GM12878 (cell line): Measurements from ENCODE around the gene OR2H1. TPM values are rescaled to one million over a fixed set of nuclear protein-coding genes. Genes with fewer than 3 reads are reported as not detected.

Experiments used
- ATAC-seq: fragments of 200-7000 bp; cut with Tn5 transposase; 3 replicates; pipeline ENCODE4 v1.9.1; 2020; ENCODE audit warnings: mild to moderate bottlenecking, moderate library complexity
- BruUV-seq: library from RNA; stranded (reverse); fragments of 400-500 nt; replicated peaks from 2 replicates; lab custom pipeline; 2021; lab: Mats Ljungman, UMichigan
- CTCF ChIA-PET: fragments of 300-600 bp; sonication (Branson Sonifier 250); formaldehyde crosslinking; extraction: SDS; loops from one replicate; lab custom pipeline; 2021; ENCODE audit warnings: inconsistent platforms; lab: Yijun Ruan, JAX
- POLR2A ChIA-PET: fragments of 350-600 bp; formaldehyde crosslinking; extraction: SDS; loops from one replicate; lab custom pipeline; 2021; ENCODE audit warnings: inconsistent platforms; lab: Charles Lee
- RAD21 ChIA-PET: fragments of 300-600 bp; sonication (Branson Sonifier 250); formaldehyde crosslinking; loops from one replicate; lab custom pipeline; 2023; ENCODE audit warnings: antibody characterized with exemption; ENCODE audit not compliant: unreplicated experiment; lab: Charles Lee
- SMC1A ChIA-PET: fragments of 300-600 bp; sonication (Branson Sonifier 250); formaldehyde crosslinking; loops from one replicate; lab custom pipeline; 2023; ENCODE audit not compliant: unreplicated experiment, uncharacterized antibody; lab: Charles Lee
- DNase-seq: peaks from one replicate; pipeline ENCODE4 v3.0.0-alpha.2; 2011; ENCODE audit warnings: low read depth, low spot score
- FAIRE-seq: peaks from 3 replicates; lab custom pipeline; 2011; peaks lifted over from hg19 to GRCh38; lab: Jason Lieb, UNC
- H2AFZ ChIP-seq: 2 replicates; pipeline ENCODE4 v1.6.0; 2011; ENCODE audit warnings: low read depth, low read length, control low read depth; ENCODE audit not compliant: control insufficient read depth
- H3K27ac ChIP-seq: 2 replicates; pipeline ENCODE4 v1.5.1; 2011; ENCODE audit warnings: control low read depth; ENCODE audit not compliant: control insufficient read depth, insufficient read depth
- H3K27me3 ChIP-seq, 2 experiments: replicated peaks in 1 of 2; 2 replicates each; pipeline versions ENCODE4 v1.6.0 to v1.6.1; 2011; ENCODE audit warnings: low read length in 1 of 2; ENCODE audit not compliant: control insufficient read depth in 2 of 2, insufficient read depth in 2 of 2
- H3K36me3 ChIP-seq, 2 experiments: 2 replicates each; pipeline ENCODE4 v1.5.1; 2011; ENCODE audit warnings: low read length in 1 of 2; ENCODE audit not compliant: control insufficient read depth in 2 of 2, insufficient read depth in 2 of 2
- H3K4me1 ChIP-seq: 2 replicates; pipeline ENCODE4 v1.6.1; 2011; ENCODE audit warnings: mild to moderate bottlenecking, low read length, moderate library complexity, mixed read lengths; ENCODE audit not compliant: control insufficient read depth, insufficient read depth
- H3K4me2 ChIP-seq: 2 replicates; pipeline ENCODE4 v1.6.0; 2011; ENCODE audit warnings: control low read depth; ENCODE audit not compliant: control insufficient read depth, insufficient read depth
- H3K4me3 ChIP-seq: fragments of 200-600 bp; sonication (generic); 2 replicates; pipeline ENCODE4 v1.5.1; 2016
- H3K79me2 ChIP-seq: 2 replicates; pipeline ENCODE4 v1.6.0; 2011; ENCODE audit warnings: low read length; ENCODE audit not compliant: control insufficient read depth, insufficient read depth
- H3K9ac ChIP-seq: 2 replicates; pipeline ENCODE4 v1.8.0; 2011; ENCODE audit warnings: low read length, control low read depth, mixed read lengths; ENCODE audit not compliant: control insufficient read depth, insufficient read depth
- H3K9me3 ChIP-seq: replicated peaks from 3 replicates; pipeline ENCODE4 v1.5.1; 2011; ENCODE audit warnings: mild to moderate bottlenecking, low read length; ENCODE audit not compliant: control insufficient read depth, insufficient read depth
- H4K20me1 ChIP-seq: 2 replicates; pipeline ENCODE4 v1.6.0; 2011; ENCODE audit not compliant: control insufficient read depth, insufficient read depth
- ASH2L ChIP-seq: fragments of 300-600, 200-600 bp; sonication (generic); IDR thresholded peaks from 2 replicates; pipeline ENCODE4 v1.6.1; 2017; ENCODE audit warnings: low read depth, mild to moderate bottlenecking, borderline replicate concordance
- BMI1 ChIP-seq: fragments of 450-650 bp; IDR thresholded peaks from 2 replicates; pipeline ENCODE4 v1.6.1; 2016; ENCODE audit warnings: mild to moderate bottlenecking, moderate library complexity, borderline replicate concordance
- CHD4 ChIP-seq: fragments of 200-600 bp; sonication (generic); IDR thresholded peaks from 2 replicates; pipeline ENCODE4 v1.6.1; 2016; ENCODE audit warnings: mild to moderate bottlenecking
- IKZF2 ChIP-seq, 2 experiments: fragments of 450-650 bp; IDR thresholded peaks; 2 replicates each; pipeline ENCODE4 v1.6.1; 2017; ENCODE audit warnings: mild to moderate bottlenecking in 2 of 2, moderate library complexity in 2 of 2
- MTA2 ChIP-seq: fragments of 450-650 bp; IDR thresholded peaks from 2 replicates; pipeline ENCODE4 v1.6.1; 2016; ENCODE audit warnings: low read depth, mild to moderate bottlenecking, moderate library complexity
- NFYA ChIP-seq: IDR thresholded peaks from 2 replicates; pipeline ENCODE4 v1.6.1; 2011; ENCODE audit warnings: low read depth, mild to moderate bottlenecking, low read length, improper control_type of control experiment, borderline replicate concordance
- POLR2AphosphoS5 ChIP-seq: IDR thresholded peaks from 2 replicates; pipeline ENCODE4 v1.6.1; 2011; ENCODE audit warnings: mild to moderate bottlenecking, low read length, inconsistent platforms
- RCOR1 ChIP-seq: conservative IDR thresholded peaks from 2 replicates; pipeline ENCODE4 v1.6.1; 2012; ENCODE audit warnings: low read depth, low read length, improper control_type of control experiment
- SIN3A ChIP-seq: IDR thresholded peaks from 2 replicates; pipeline ENCODE4 v1.6.1; 2012; ENCODE audit warnings: low read depth, low read length, improper control_type of control experiment
- TARDBP ChIP-seq: IDR thresholded peaks from 2 replicates; pipeline ENCODE4 v1.6.1; 2016; ENCODE audit warnings: borderline replicate concordance
- ZNF24 ChIP-seq: fragments of 450-650 bp; IDR thresholded peaks from 2 replicates; pipeline ENCODE4 v1.6.1; 2017; ENCODE audit warnings: antibody characterized with exemption, mild to moderate bottlenecking
- WGBS: methylation state at CpG from one replicate; pipeline ENCODE4 v1.1.6; 2016; ENCODE audit warnings: low lambda C conversion rate; ENCODE audit not compliant: insufficient replicate concordance, insufficient coverage; ENCODE audit errors: missing lambda C conversion rate; 5-methylcytosine and 5-hydroxymethylcytosine counted together
- in situ Hi-C: fragments of 300-500 bp; cut with MboI; formaldehyde crosslinking; loops from 9 replicates; pipeline ENCODE4 v1.14.3; 2018; ENCODE audit warnings: mixed read lengths
- intact Hi-C: fragments of 100-400 bp; cut with micrococcal nuclease; formaldehyde crosslinking; loops from one replicate; pipeline ENCODE4 v1.14.2; 2022; ENCODE audit not compliant: unreplicated experiment
- polyA plus RNA-seq, 11 experiments: library from polyadenylated mRNA; depleted of rRNA in 4 of 11; unstranded in 6 of 11; stranded (reverse) in 5 of 11; fragments of >200 nt; fragmentation: Nextera tagmentation in 4 of 11; fragmentation: Illumina TruSeq in 1 of 11; extraction: Ambion mirVana in 4 of 11; extraction: Trizol in 1 of 11; gene quantifications; 1 replicate in 1 of 11; 2 replicates in 10 of 11; pipeline versions ENCODE4 v1.2.1 to v1.2.3, GENCODE V29; 2011 to 2016; ENCODE audit warnings: inconsistent platforms in 2 of 11, missing spikeins in 2 of 11, low read depth in 1 of 11
- total RNA-seq, 4 experiments: library from RNA; depleted of rRNA in 3 of 4; stranded (reverse); fragments of >200 nt in 3 of 4; fragmentation: Illumina TruSeq in 1 of 4; extraction: Trizol in 1 of 4; gene quantifications; 2 replicates each; pipeline versions ENCODE4 v1.2.1 to v1.2.3, GENCODE V29; 2013 to 2021
- TF ChIP-seq, protein P1 (sequence below): IDR thresholded peaks from 2 replicates; pipeline ENCODE4 v1.6.1; 2012; ENCODE audit warnings: low read length, inconsistent platforms
- TF ChIP-seq, protein P2 (sequence below): fragments of 450-650 bp; IDR thresholded peaks from 2 replicates; pipeline ENCODE4 v1.6.1; 2016; ENCODE audit warnings: mild to moderate bottlenecking

The OR2H1 gene
- total and polyA plus RNA-seq, 10 of the 15 experiments (the other 5 are each of a cell fraction or from before 2014, with no cell fraction given), result not detected

GRCh38 chr6:29465279-29465678 is 8.3 kb downstream of the OR2H1 start:
- Histone ChIP-seq H3K9me3 (no peaks in the 10 kb centered on the region), H3K4me3 (no peak overlapping the region), H3K79me2 (no peaks in the 10 kb centered on the region), H2AFZ (no peak overlapping the region), H3K9ac (no peak overlapping the region), H3K27me3 (no peaks in the 10 kb centered on the region), H3K4me2 (no peak overlapping the region), H3K4me1 (no peaks in the 10 kb centered on the region), H3K27ac (no peak overlapping the region), H3K36me3 (no peaks in the 10 kb centered on the region), H4K20me1 (no peaks in the 10 kb centered on the region)
- FAIRE-seq (no peak), DNase-seq (no peak), ATAC-seq (no peak)
- no TSS peak for BruUV-seq
- SMC1A ChIA-PET, result no interaction called here
- in situ Hi-C loops, result no loop called here
- RAD21 ChIA-PET, result no interaction called here
- intact Hi-C loops, result no loop called here
- TF ChIP-seq IKZF2 (IDR thresholded peaks at IDR 0.05), result no peak
- TF ChIP-seq, protein P1, sequence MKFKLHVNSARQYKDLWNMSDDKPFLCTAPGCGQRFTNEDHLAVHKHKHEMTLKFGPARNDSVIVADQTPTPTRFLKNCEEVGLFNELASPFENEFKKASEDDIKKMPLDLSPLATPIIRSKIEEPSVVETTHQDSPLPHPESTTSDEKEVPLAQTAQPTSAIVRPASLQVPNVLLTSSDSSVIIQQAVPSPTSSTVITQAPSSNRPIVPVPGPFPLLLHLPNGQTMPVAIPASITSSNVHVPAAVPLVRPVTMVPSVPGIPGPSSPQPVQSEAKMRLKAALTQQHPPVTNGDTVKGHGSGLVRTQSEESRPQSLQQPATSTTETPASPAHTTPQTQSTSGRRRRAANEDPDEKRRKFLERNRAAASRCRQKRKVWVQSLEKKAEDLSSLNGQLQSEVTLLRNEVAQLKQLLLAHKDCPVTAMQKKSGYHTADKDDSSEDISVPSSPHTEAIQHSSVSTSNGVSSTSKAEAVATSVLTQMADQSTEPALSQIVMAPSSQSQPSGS, result no peak
- no peak for TF ChIP-seq ZNF24
- no peak for TF ChIP-seq POLR2AphosphoS5
- TF ChIP-seq CHD4, result no peak
- no peak for TF ChIP-seq RCOR1
- TF ChIP-seq TARDBP, result no peak
- TF ChIP-seq MTA2, result no peak
- TF ChIP-seq BMI1, result no peak
- no peak for TF ChIP-seq NFYA
- TF ChIP-seq, protein P2, sequence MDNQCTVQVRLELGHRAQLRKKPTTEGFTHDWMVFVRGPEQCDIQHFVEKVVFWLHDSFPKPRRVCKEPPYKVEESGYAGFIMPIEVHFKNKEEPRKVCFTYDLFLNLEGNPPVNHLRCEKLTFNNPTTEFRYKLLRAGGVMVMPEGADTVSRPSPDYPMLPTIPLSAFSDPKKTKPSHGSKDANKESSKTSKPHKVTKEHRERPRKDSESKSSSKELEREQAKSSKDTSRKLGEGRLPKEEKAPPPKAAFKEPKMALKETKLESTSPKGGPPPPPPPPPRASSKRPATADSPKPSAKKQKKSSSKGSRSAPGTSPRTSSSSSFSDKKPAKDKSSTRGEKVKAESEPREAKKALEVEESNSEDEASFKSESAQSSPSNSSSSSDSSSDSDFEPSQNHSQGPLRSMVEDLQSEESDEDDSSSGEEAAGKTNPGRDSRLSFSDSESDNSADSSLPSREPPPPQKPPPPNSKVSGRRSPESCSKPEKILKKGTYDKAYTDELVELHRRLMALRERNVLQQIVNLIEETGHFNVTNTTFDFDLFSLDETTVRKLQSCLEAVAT, result no peak
- TF ChIP-seq SIN3A, result no peak
- TF ChIP-seq ASH2L, result no peak
- CTCF ChIA-PET, result no interaction called here
- POLR2A ChIA-PET, result no interaction called here
- WGBS, result 32% methylated on average over 2 of the region's 2 CpGs
